Measurements from ENCODE around the gene LMAN2.

Gene LMAN2, protein sequence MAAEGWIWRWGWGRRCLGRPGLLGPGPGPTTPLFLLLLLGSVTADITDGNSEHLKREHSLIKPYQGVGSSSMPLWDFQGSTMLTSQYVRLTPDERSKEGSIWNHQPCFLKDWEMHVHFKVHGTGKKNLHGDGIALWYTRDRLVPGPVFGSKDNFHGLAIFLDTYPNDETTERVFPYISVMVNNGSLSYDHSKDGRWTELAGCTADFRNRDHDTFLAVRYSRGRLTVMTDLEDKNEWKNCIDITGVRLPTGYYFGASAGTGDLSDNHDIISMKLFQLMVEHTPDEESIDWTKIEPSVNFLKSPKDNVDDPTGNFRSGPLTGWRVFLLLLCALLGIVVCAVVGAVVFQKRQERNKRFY

DNA sequence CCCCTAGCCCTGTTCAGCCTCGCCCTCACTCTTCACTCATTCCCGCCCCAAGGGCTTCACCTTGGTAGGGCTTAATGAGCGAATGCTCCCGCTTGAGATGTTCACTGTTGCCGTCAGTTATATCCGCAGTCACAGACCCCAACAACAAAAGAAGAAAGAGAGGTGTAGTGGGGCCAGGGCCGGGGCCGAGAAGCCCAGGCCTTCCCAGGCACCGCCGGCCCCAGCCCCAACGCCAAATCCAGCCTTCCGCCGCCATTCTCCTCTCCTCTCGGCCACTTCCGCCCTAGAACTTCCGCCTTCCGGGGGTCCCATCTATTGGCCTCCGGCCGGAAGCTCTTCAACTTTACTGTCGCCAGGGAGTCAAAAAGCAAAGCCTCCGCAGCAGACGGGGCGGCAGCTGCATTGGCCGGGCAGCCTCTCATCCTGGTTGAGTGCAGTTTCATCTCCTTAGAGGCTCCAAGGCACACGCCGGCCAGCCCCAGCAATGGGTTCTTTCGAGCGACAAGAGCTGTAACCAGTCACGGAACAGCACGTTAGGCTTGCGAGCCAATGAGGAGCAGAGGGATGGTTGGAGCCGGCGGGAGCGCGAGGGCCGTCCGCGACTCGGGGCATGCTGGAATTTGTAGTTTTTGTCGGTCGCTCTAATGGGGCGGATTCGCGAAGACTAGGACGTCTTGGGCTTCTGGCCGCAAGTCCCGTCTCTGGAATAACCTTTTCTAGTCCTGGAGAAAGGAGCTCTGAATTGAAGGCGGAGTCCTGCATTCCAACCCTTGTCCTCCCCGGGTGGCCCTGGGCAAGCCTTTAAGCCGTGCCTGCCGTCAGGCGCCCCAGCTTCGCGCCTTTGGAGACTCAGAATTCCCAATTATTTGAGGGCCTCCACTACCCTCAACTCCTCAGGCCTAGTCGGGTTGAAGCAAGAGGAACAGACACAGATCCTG lies at the start of gene LMAN2:
LMAN2 (minus strand) TSS at position 277 of the 938 bp plus-strand sequence; CDS start at position 256, 21 bp downstream.
- DNase-seq (ENCODE audit: low read depth) = peak; percentile 86

DNA sequence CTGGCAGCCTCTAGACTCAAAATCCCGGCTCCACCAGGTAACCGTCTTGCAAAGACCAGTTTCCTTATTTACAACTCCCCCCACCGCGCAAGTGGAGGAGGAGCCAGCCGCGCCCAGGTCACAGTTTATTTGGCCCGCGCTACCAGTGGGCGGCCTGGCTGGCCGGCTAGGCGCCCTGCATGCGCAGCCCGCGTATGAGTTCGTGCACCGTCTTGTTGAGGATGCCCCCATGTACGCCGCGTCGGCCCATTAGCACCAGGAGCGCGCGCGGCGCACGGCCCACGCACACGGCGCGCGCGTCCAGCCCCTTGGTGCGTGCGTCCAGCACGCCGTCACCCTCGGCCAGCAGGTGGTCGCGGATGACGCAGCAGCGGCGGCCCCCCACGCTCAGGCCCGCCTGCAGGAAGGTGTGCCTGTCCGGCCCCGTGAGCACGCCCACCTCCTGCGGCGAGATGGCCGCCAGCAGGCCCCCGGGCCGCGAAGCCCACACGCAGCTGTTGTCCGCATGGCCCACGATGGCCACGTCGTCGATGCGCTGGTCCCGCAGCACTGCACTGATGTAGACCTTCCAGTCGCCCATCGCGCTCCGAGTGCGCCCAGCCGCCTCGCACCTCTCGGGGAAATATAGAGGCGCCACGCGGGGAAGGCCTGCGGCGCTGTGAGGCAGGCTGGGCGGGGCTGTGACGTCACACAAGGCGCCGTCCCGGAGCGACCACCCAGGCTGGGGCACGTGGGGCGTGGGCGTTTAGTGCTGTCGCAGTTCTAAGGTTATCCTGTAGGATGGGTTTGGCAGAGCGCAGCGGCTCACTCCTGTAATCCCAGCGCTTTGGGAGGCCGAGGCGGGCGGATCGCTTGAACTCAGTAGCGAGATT lies 48.8 kb upstream of the LMAN2 start, which contains the start of gene PFN3:
PFN3 (minus strand) TSS at position 665 of the 872 bp plus-strand sequence; CDS start at position 580, 85 bp downstream.
- DNase-seq (ENCODE audit: low read depth) = no peak

GRCh38 chr5:177397875-177398390 lies 46.5 kb upstream of the LMAN2 start:
- no peak for DNase-seq (ENCODE audit: low read depth)

GRCh38 chr5:177396807-177397206 lies 45.3 kb upstream of the LMAN2 start:
- DNase-seq (ENCODE audit: low read depth) = no peak

DNA sequence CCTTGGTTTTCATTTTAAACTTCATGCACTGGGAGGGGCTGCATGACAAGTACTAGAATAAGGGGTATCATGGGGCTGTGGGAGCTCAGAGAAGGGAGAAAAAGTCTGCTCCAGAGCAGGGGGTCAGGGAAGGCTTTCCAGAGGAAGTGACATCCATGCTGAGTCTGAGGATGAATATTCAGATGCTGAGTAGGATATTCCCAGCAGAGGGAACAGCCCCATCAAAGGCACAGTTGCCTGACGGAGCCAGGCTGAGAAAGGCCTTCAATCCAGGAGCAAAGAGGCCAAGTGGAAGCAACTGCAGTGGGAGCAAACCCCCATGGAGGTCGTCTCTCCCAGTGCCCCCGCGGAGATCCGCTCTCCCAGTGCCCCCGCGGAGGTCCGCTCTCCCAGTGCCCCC lies 44.6 kb upstream of the LMAN2 start:
- DNase-seq (ENCODE audit: low read depth) = no peak

DNA sequence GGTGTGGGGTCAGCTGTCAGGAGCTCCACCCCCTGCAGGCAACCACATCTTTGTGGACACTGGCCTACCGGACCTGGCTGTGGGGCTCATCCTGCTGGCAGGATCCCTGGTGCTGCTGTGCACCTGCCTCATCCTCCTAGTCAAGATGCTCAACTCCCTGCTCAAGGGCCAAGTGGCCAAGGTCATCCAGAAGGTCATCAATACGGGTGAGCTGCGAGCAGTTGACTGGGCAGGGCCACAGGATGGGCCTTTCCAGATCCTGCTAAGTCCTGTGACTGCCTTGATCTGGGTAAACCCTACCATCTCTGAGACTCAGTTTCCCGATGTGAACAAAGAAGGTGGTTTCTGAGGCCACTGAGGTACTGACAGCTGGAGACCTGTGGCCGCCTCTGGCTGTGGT lies 42.5 kb upstream of the LMAN2 start:
- no peak for DNase-seq (ENCODE audit: low read depth)

GRCh38 chr5:177393206-177393765 lies 41.8 kb upstream of the LMAN2 start:
- DNase-seq (ENCODE audit: low read depth) = no peak

DNA sequence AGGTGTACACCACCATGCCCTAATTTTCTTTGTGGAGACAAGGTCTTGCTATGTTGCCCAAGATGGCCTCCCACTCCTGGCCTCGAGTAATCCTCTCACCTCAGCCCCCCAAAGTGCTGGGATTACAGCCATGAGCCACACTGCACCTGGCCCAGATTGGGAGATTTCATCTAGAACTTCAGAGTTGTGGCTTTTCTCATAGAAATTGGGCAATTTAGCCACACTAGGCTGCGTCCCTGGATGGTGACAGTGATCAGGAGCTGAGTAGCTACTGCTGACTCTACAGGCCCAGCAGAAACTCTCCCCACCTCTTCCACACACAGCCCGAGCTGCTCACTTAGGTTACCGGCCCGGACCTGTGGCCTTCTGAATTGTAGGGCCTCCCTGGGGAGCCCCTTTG lies 41.3 kb upstream of the LMAN2 start:
- no peak for DNase-seq (ENCODE audit: low read depth)

- DNase-seq (ENCODE audit: low read depth) = peak; percentile 83
Measured at GRCh38 chr5:177390363-177391300, 39.2 kb upstream of the LMAN2 start.

- DNase-seq (ENCODE audit: low read depth) = no peak
Measured at GRCh38 chr5:177389241-177390169, 38.0 kb upstream of the LMAN2 start.

DNA sequence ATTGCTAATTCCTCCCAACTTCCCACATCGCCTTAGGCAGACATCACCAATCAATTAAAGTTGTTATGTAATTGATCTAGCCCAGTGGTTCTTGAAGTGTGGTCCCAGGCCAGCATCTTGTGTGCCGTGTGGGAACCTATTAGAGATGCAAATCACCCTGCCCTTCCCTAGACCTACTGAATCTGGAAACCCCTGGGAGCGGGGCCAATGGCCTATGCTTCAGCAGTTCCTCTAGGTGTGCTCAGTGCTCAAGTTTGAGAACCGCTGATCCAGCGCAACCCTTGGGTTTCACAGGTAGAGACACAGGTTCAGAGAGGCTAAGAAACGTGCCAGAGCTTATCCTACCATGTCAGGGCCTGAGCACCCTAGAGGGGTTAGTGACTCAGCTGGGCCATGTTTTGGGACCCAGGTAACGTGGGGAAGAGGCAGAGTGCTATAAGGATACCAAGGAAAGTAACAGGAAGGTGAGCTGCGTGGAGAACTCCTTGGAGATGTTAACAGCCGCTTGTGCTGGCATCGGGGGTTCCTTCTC lies 37.1 kb upstream of the LMAN2 start:
- no peak for DNase-seq (ENCODE audit: low read depth)

- DNase-seq (ENCODE audit: low read depth) = no peak
Measured at GRCh38 chr5:177387405-177387804, 35.9 kb upstream of the LMAN2 start.

DNA sequence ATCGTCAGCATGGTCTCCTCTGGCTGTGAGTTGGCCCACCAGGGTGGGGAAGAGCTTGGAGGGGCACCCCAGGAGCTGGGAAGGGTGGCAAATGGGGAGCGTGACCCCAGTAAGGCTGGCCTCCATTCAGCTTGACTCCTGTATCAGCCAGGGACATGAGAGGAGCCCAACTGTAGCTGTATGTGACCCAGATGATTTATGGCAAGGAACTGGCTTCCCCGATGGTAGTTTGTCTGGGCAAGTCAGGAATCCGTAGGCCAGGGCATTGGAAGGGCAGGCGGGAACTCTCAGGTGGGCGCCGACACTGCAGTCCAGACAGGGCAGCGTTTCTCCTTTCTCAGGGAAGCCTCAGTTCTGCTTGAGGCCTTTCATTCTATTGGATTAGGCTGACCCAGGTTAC lies 35.1 kb upstream of the LMAN2 start:
- no peak for DNase-seq (ENCODE audit: low read depth)

GRCh38 chr5:177385720-177386119 lies 34.3 kb upstream of the LMAN2 start:
- DNase-seq (ENCODE audit: low read depth) = no peak

DNA sequence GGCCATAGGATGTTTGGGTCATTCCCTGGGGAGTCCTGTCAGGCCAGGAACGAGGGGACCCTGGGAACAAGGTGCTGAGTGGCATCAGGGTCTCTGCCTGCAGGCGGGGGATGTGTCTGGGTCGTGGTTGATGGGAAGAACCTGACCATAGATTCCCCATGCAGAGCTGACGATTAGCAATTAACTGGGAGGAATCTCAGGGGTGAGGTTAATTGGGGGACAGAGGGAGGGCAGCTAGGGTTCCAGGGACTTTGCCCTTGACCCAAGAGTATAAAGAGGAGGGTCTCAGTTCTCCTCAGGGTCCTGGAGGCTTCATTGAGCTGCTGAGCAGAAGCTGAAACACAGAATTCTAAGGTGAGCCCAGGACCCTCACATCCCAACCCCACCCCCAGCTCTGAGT lies 32.7 kb upstream of the LMAN2 start, which contains the start of gene SLC34A1:
SLC34A1 (plus strand) TSS at position 301 of the 400 bp plus-strand sequence. CDS start 1,308 bp downstream, outside the sequence.
- no peak for DNase-seq (ENCODE audit: low read depth)

DNA sequence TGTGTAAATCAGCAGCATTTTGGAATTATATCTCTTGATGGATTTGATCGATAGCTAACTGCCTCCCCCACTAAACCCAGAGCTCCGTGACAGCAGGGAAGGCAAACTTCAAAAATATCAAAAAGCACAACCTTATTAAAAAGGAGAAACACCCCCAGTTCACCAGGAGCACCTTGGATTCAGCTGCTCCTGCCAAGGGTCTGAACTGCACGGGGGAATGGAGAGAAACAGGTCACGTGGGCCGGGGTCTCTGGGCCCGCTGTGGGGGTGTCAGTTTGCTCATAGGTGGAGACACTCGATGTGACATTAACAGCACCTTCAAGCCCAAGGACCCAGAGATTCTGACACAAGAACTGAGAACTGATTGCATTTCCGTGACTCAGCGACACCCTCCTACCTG lies 31.7 kb upstream of the LMAN2 start:
- DNase-seq (ENCODE audit: low read depth) = no peak

GRCh38 chr5:177382423-177383029 lies 31.1 kb upstream of the LMAN2 start:
- DNase-seq (ENCODE audit: low read depth) = no peak

- no peak for DNase-seq (ENCODE audit: low read depth)
Measured at GRCh38 chr5:177380805-177381126, 29.3 kb upstream of the LMAN2 start.
